ENCODE results near the gene TYW3.
"Not testable (repeated sequence)": the region's sequence is repeated elsewhere in the genome, so short reads cannot be mapped to it uniquely, and the experiment has no call there.

The TYW3 gene

GRCh38 chr1:74755475-74755874 lies 22.5 kb downstream of the TYW3 start:
- TF ChIP-seq CTCF (conservative IDR thresholded peaks at IDR 0.05), result no peak
- no peak overlapping the region for H3K27ac ChIP-seq

- not testable (repeated sequence) for H3K27ac ChIP-seq
Observed at GRCh38 chr1:74756650-74757049, 23.7 kb downstream of the TYW3 start.

- no peak for TF ChIP-seq CTCF (conservative IDR thresholded peaks at IDR 0.05)
- no peak overlapping the region for H3K27ac ChIP-seq
Observed at GRCh38 chr1:74763807-74764206, 30.9 kb downstream of the TYW3 start.

GRCh38 chr1:74766579-74766978 lies 33.6 kb downstream of the TYW3 start:
- H3K27ac ChIP-seq, result no peak overlapping the region
- TF ChIP-seq CTCF (conservative IDR thresholded peaks at IDR 0.05), result no peak

- peak; percentile 30; the same call in 1 of the 2 replicates for TF ChIP-seq CTCF (conservative IDR thresholded peaks at IDR 0.05)
Observed at GRCh38 chr1:74767490-74767889, 34.5 kb downstream of the TYW3 start.

GRCh38 chr1:74771913-74772515 lies 39.1 kb downstream of the TYW3 start:
- H3K27ac ChIP-seq, result no peak overlapping the region
- TF ChIP-seq CTCF (conservative IDR thresholded peaks at IDR 0.05), result peak; percentile 87

More at GRCh38 chr1:74767490-74767889, 34.5 kb downstream of the TYW3 start:
- H3K27ac ChIP-seq, result no peak overlapping the region

GRCh38 chr1:74772945-74773344 lies 40.0 kb downstream of the TYW3 start:
- TF ChIP-seq CTCF (conservative IDR thresholded peaks at IDR 0.05), result no peak
- no peak overlapping the region for H3K27ac ChIP-seq

GRCh38 chr1:74773582-74773981 lies 40.6 kb downstream of the TYW3 start:
- TF ChIP-seq CTCF (conservative IDR thresholded peaks at IDR 0.05), result no peak

More at GRCh38 chr1:74773582-74773981, 40.6 kb downstream of the TYW3 start:
- H3K27ac ChIP-seq, result no peak overlapping the region
